ENCODE data around the gene KDM2B. TPM values are rescaled to one million over a fixed set of nuclear protein-coding genes. Genes with fewer than 3 reads are reported as not detected.

The KDM2B gene
- total and polyA plus RNA-seq, 2 experiments from 2014 or later: 13.6 to 22.7 TPM

- WGBS (ENCODE audit: low lambda C conversion rate, missing lambda C conversion rate): 92% methylated on average over 8 of the region's 8 CpGs
- Histone ChIP-seq H3K4me3 (no peak overlapping the region), H3K9me3 (ENCODE audit: low read depth) (no peaks in the 10 kb centered on the region), H3K36me3 (replicated peaks; ENCODE audit: insufficient read depth, low read depth) (no peaks in the 10 kb centered on the region), H3K27me3 (no peaks in the 10 kb centered on the region), H3K79me2 (no peaks in the 10 kb centered on the region), H4K20me1 (ENCODE audit: insufficient read depth, poor library complexity, severe bottlenecking) (no peaks in the 10 kb centered on the region), H3K9me2 (replicated peaks; ENCODE audit: insufficient read depth) (no peaks in the 10 kb centered on the region), H3K4me2 (no peak overlapping the region), H3K4me1 (ENCODE audit: insufficient read depth) (no peaks in the 10 kb centered on the region), H3K27ac (no peak overlapping the region), H2AFZ (no peak overlapping the region)
- TF ChIP-seq EZH2 (IDR thresholded peaks at IDR 0.05; ENCODE audit: borderline replicate concordance) (no peak), EZH2phosphoT487 (IDR thresholded peaks at IDR 0.05; ENCODE audit: low read depth, severe bottlenecking, unreplicated experiment) (no peak), CTCF (IDR thresholded peaks at IDR 0.05; ENCODE audit: poor library complexity) (no peak)
- no peak for DNase-seq (ENCODE audit: low spot score)
Observed at GRCh38 chr12:121507245-121507644, 73.6 kb downstream of the KDM2B start.

DNA sequence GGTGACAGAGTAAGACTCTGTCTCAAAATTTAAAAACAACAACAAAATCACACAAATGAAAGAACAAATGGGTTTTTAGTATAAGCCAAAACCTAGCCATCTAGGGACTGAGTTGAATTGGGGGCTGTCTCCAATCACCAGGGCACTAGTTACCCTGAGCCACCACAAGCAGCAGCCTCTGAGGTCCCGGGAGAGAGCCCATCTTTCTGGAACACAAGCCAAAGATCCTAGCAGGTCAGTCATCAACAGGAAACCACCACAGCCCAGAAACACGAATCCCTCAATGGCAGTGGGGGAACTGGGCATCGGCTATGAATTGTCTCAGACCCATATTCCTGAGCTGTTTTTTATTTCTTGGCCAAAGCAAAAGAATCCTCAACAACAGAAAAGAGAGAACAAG lies 75.3 kb downstream of the KDM2B start:
- Histone ChIP-seq H3K4me1 (ENCODE audit: insufficient read depth) (no peaks in the 10 kb centered on the region), H3K27me3 (no peaks in the 10 kb centered on the region), H3K36me3 (replicated peaks; ENCODE audit: insufficient read depth, low read depth) (no peaks in the 10 kb centered on the region), H3K79me2 (no peaks in the 10 kb centered on the region), H4K20me1 (ENCODE audit: insufficient read depth, poor library complexity, severe bottlenecking) (no peaks in the 10 kb centered on the region), H3K9me2 (replicated peaks; ENCODE audit: insufficient read depth) (no peaks in the 10 kb centered on the region), H3K4me3 (no peak overlapping the region), H3K4me2 (no peak overlapping the region), H2AFZ (no peak overlapping the region), H3K9me3 (ENCODE audit: low read depth) (no peaks in the 10 kb centered on the region), H3K27ac (no peak overlapping the region)
- TF ChIP-seq CTCF (IDR thresholded peaks at IDR 0.05; ENCODE audit: poor library complexity) (no peak), EZH2phosphoT487 (IDR thresholded peaks at IDR 0.05; ENCODE audit: low read depth, severe bottlenecking, unreplicated experiment) (no peak)
- WGBS (ENCODE audit: low lambda C conversion rate, missing lambda C conversion rate): 89% methylated on average over 3 of the region's 3 CpGs
- no peak for DNase-seq (ENCODE audit: low spot score)

DNA sequence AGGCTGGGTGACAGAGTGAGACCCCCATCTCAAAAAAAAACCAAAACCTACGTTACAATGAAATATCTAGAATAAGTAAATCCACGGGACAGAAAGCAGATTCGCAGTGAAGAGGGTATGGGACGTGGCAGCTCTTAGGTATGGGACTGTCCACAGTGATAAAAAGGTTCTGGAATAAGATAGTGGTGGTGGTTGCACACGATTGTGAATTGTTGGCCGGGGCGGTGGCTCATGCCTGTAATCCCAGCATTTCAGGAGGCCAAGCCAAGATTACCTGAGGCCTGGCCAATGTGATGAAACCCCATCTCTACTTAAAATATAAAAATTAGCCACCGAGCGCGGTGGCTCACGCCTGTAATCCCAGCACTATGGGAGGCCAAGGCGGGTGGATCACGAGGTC lies 76.3 kb downstream of the KDM2B start:
- H3K79me2 ChIP-seq: no peaks in the 10 kb centered on the region
- no peaks in the 10 kb centered on the region for H3K27me3 ChIP-seq
- H2AFZ ChIP-seq: no peak overlapping the region
- no peaks in the 10 kb centered on the region for H3K36me3 ChIP-seq (replicated peaks; ENCODE audit: insufficient read depth, low read depth)
- no peak overlapping the region for H3K4me3 ChIP-seq
- no peak for TF ChIP-seq EZH2 (IDR thresholded peaks at IDR 0.05; ENCODE audit: borderline replicate concordance)
- TF ChIP-seq CTCF (IDR thresholded peaks at IDR 0.05; ENCODE audit: poor library complexity): no peak
- TF ChIP-seq EZH2phosphoT487 (IDR thresholded peaks at IDR 0.05; ENCODE audit: low read depth, severe bottlenecking, unreplicated experiment): no peak
- no peak overlapping the region for H3K4me2 ChIP-seq
- H4K20me1 ChIP-seq (ENCODE audit: insufficient read depth, poor library complexity, severe bottlenecking): no peaks in the 10 kb centered on the region
- no peak for DNase-seq (ENCODE audit: low spot score)
- no peaks in the 10 kb centered on the region for H3K9me3 ChIP-seq (ENCODE audit: low read depth)
- no peak overlapping the region for H3K27ac ChIP-seq
- 97% methylated on average over 13 of the region's 13 CpGs for WGBS (ENCODE audit: low lambda C conversion rate, missing lambda C conversion rate)
- H3K9me2 ChIP-seq (replicated peaks; ENCODE audit: insufficient read depth): no peaks in the 10 kb centered on the region
- no peaks in the 10 kb centered on the region for H3K4me1 ChIP-seq (ENCODE audit: insufficient read depth)

DNA sequence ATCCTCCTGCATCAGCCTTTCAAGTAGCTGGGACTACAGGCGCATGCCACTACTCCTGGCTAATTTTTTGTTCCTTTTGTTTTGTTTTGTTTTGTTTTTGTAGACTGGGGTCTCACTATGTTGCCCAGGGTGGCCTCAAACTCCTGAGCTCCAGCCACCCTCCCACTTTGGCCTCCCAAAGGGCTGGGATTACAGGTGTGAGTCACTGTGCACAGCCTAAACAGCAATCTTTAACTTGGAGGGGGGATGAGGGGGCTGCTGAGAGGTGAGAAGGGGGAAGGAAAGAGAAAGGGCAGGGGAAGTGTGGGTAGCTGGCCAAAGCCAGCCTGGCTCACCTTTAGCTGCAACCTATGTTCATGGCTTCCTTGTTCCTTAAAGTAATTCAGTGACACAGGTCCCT lies 77.4 kb downstream of the KDM2B start:
- Histone ChIP-seq H3K9me2 (replicated peaks; ENCODE audit: insufficient read depth) (no peaks in the 10 kb centered on the region), H3K27me3 (no peaks in the 10 kb centered on the region), H3K79me2 (no peaks in the 10 kb centered on the region), H3K4me3 (no peak overlapping the region), H4K20me1 (ENCODE audit: insufficient read depth, poor library complexity, severe bottlenecking) (no peaks in the 10 kb centered on the region), H3K36me3 (replicated peaks; ENCODE audit: insufficient read depth, low read depth) (no peaks in the 10 kb centered on the region), H2AFZ (no peak overlapping the region), H3K27ac (no peak overlapping the region), H3K9me3 (ENCODE audit: low read depth) (no peaks in the 10 kb centered on the region), H3K4me2 (no peak overlapping the region), H3K4me1 (ENCODE audit: insufficient read depth) (no peaks in the 10 kb centered on the region)
- 100% methylated on average over 1 of the region's 1 CpG for WGBS (ENCODE audit: low lambda C conversion rate, missing lambda C conversion rate)
- TF ChIP-seq CTCF (IDR thresholded peaks at IDR 0.05; ENCODE audit: poor library complexity) (no peak), EZH2 (IDR thresholded peaks at IDR 0.05; ENCODE audit: borderline replicate concordance) (no peak), EZH2phosphoT487 (IDR thresholded peaks at IDR 0.05; ENCODE audit: low read depth, severe bottlenecking, unreplicated experiment) (no peak)
- DNase-seq (ENCODE audit: low spot score): no peak
